Esophagus (tissue), 2 donors: Measurements from ENCODE around the gene DISP2. TPM values are rescaled to one million over a fixed set of nuclear protein-coding genes. Genes with fewer than 3 reads are reported as not detected.

Source experiments
- H3K27ac ChIP-seq, 2 donors: one replicate each; pipeline ENCODE4 v1.5.1; 2013; ENCODE audit warnings: low read depth in 2 of 2, mild to moderate bottlenecking in 2 of 2, inconsistent platforms in 1 of 2, low read length in 1 of 2, moderate library complexity in 1 of 2
- H3K27me3 ChIP-seq, 2 donors: one replicate each; pipeline ENCODE4 v1.6.1; 2013; ENCODE audit warnings: low read length in 2 of 2, control low read depth in 1 of 2, mild to moderate bottlenecking in 1 of 2; ENCODE audit not compliant: insufficient read depth in 2 of 2, control insufficient read depth in 1 of 2
- H3K36me3 ChIP-seq, 2 donors: one replicate each; pipeline ENCODE4 v1.6.1; 2013; ENCODE audit warnings: low read length in 1 of 2; ENCODE audit not compliant: control insufficient read depth in 2 of 2, insufficient read depth in 2 of 2
- H3K4me1 ChIP-seq, 2 donors: one replicate each; pipeline ENCODE4 v1.6.1; 2013; ENCODE audit warnings: low read length in 1 of 2; ENCODE audit not compliant: control insufficient read depth in 2 of 2, insufficient read depth in 2 of 2
- H3K4me3 ChIP-seq, 2 donors: one replicate each; pipeline ENCODE4 v1.5.1; 2013; ENCODE audit warnings: low read length in 2 of 2, mild to moderate bottlenecking in 2 of 2, low read depth in 1 of 2, moderate library complexity in 1 of 2
- H3K9me3 ChIP-seq, 2 donors: one replicate each; pipeline ENCODE4 v1.6.1; 2013; ENCODE audit warnings: mild to moderate bottlenecking in 2 of 2, low read depth in 1 of 2, low read length in 1 of 2, moderate library complexity in 1 of 2; ENCODE audit not compliant: control insufficient read depth in 2 of 2, insufficient read depth in 1 of 2
- WGBS, 2 donors: extraction: QIAGEN DNeasy Blood & Tissue Kit; methylation state at CpG; one replicate each; pipeline ENCODE4 v1.1.7; 2013; 5-methylcytosine and 5-hydroxymethylcytosine counted together
- polyA plus RNA-seq, 2 donors: library from polyadenylated mRNA; stranded (reverse); fragments of 200-250 nt; gene quantifications; one replicate each; pipeline ENCODE4 v1.2.3, GENCODE V29; 2013
- donor health status: healthy with polysubstance abuse.
- donor health status: Bipolar disorder and iron deficiency.

The DISP2 gene, protein sequence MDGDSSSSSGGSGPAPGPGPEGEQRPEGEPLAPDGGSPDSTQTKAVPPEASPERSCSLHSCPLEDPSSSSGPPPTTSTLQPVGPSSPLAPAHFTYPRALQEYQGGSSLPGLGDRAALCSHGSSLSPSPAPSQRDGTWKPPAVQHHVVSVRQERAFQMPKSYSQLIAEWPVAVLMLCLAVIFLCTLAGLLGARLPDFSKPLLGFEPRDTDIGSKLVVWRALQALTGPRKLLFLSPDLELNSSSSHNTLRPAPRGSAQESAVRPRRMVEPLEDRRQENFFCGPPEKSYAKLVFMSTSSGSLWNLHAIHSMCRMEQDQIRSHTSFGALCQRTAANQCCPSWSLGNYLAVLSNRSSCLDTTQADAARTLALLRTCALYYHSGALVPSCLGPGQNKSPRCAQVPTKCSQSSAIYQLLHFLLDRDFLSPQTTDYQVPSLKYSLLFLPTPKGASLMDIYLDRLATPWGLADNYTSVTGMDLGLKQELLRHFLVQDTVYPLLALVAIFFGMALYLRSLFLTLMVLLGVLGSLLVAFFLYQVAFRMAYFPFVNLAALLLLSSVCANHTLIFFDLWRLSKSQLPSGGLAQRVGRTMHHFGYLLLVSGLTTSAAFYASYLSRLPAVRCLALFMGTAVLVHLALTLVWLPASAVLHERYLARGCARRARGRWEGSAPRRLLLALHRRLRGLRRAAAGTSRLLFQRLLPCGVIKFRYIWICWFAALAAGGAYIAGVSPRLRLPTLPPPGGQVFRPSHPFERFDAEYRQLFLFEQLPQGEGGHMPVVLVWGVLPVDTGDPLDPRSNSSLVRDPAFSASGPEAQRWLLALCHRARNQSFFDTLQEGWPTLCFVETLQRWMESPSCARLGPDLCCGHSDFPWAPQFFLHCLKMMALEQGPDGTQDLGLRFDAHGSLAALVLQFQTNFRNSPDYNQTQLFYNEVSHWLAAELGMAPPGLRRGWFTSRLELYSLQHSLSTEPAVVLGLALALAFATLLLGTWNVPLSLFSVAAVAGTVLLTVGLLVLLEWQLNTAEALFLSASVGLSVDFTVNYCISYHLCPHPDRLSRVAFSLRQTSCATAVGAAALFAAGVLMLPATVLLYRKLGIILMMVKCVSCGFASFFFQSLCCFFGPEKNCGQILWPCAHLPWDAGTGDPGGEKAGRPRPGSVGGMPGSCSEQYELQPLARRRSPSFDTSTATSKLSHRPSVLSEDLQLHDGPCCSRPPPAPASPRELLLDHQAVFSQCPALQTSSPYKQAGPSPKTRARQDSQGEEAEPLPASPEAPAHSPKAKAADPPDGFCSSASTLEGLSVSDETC (N-terminal part only)
- polyA plus RNA-seq, result 1 to 10 TPM in 1 of 2 donors, under 1 TPM in 1; 0.33 to 1.3 TPM

DNA sequence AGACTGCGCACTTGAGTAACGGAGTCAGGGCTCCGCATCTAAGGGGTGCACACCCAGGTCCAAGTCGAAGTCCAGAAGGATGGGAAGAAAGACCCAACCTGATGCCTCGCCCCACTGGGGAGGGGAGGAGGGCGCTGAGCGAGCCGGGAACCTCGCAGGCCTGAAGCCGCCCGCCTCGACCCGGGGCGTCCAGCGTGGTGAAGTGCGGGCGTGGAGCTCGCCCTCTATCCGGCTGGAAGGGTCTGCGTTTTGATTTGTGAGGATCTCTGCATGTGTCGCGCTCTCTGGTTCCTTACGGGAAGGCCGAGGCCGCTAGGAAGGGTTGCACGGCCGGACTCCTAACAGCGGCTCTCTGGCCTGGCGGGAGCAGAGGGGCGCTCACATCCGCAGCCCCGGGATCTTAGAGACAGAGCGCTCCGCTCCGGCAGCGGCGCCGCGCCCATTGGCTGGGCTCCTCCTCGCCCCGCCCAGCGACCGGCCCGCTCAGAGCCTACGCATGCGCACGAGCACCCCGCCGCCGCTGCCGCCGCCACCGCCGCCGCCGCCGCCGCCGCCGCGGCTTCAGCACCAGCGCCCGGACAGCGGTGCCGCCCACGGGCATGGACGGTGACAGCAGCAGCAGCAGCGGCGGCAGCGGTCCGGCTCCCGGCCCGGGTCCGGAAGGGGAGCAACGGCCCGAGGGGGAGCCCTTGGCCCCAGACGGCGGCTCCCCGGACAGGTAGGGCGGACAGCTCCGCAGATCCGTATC lies at the start of gene DISP2:
Gene DISP2 (plus strand): TSS at position 497 of the 748 bp plus-strand sequence. CDS start 103 bp downstream, at position 600.
- WGBS, 2 donors, result 4% methylated on average over 57 to 82 of the region's 82 CpGs
- Histone ChIP-seq H3K9me3 (no peaks in the 10 kb centered on the region), H3K27ac (peak within 1 kb of the TSS in 1 of 2 donors; percentile 14), H3K36me3 (no peaks in the 10 kb centered on the region), H3K27me3 (no peaks in the 10 kb centered on the region), H3K4me1 (peaks cover 6 to 10% of the 10 kb centered on the region in 2 donors), H3K4me3 (peak within 1 kb of the TSS; percentile 43 to 48)

DNA sequence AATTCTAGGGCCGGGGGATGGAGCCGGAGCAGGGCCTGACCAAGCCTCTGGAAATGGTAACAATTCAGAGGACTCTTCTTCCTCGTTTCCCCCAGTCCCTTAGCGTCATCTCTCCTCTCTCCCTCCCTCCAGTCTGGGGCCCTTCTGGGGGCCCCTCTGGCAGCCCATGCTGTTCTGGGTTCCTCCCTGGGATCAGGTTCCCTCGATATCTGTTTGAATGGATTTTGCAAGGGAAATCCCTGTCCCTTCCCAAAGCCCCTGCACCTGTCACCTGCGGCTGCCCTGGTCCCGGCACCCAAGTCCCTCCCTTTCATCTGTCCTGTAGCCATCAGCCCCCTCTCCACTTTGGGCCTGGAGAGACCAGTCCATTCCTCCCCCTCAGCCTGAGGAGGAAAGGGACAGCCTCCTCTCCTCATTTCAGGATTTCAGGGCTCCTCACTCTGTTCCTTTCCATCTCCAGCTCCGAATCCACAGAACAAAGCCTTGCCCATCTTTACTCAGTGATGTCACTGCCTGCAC lies 48.6 kb upstream of the DISP2 start:
- Histone ChIP-seq H3K27me3 (no peaks in the 10 kb centered on the region), H3K27ac (no peak overlapping the region), H3K4me3 (no peak overlapping the region), H3K4me1 (peaks cover 0 to 3% of the 10 kb centered on the region in 2 donors), H3K36me3 (no peaks in the 10 kb centered on the region), H3K9me3 (no peaks in the 10 kb centered on the region)
- 82 to 83% methylated on average over 8 of the region's 8 CpGs for WGBS, 2 donors

DNA sequence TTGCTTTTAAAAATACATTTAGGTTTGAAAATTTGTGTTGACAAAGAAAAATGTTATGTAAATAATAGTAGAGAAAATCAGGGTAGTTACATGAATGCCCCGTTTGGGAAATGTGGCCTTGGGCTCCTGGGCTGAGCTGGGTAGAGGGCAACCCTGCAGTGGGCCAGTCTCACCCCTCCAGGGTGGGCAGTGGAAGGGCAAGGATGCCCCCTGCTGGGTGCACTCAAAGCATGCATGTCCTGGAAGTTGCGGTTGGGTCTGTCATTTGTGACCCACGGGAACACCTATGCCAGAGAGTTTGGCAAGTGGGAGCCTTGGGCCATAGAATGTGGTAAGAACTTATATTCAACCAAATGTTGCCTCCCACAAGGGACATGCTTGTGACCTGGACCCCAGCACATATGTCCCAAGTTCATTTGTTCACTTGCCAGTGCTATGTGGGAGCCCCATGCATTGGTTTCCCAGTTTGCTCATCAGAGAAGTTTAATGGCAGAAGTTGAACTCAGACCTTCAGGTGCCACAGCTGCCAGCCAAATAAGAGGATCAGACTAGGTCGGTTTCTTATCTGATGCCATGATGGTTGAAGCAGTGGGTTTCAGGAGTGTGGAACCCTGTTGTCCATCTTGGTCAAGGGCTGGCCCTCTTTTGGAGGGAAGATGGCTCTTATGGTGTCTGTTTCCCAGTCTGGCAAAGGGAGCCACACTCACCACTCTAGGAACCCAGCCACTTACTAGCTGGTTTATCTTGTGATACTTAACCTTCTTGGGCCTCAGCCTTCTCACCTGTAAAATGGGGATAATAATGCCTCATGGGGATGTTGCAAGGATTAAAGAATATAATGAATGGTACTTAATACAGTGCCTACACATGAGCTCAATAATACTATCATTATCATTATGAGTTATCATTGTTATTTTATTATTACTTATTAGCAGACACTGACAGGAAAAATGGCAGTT lies 47.7 kb upstream of the DISP2 start:
- WGBS, 2 donors, result 15 to 30% methylated on average over 4 of the region's 4 CpGs
- Histone ChIP-seq H3K27me3 (no peaks in the 10 kb centered on the region), H3K27ac (no peak overlapping the region)

DNA sequence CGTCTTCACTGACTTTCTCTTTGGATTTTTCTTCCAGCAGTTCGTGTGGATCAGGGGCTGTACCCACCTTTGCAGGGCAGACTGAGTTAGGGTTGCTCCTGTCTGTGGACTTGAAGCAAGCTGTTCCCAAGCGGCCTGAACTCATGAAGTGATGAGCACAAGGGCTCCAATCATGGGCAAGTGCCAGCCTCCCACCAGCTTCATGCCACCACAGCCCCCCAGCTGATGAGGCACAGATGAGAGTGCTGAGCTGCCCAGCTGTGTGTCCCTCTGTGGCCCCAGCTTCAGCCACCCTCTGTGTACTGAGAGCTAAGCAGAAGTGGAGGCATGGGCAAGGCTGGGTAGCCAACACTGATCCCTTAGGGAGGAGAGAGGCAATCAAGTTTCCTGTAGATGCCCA lies 47.0 kb upstream of the DISP2 start:
- H3K4me3 ChIP-seq, result no peak overlapping the region
- no peak overlapping the region for H3K27ac ChIP-seq
- WGBS, 2 donors, result 56 to 66% methylated on average over 3 of the region's 3 CpGs
- peaks cover 0 to 3% of the 10 kb centered on the region in 2 donors for H3K4me1 ChIP-seq
- H3K36me3 ChIP-seq, result no peaks in the 10 kb centered on the region
- H3K9me3 ChIP-seq, result no peaks in the 10 kb centered on the region
- no peaks in the 10 kb centered on the region for H3K27me3 ChIP-seq

More for the DNA sequence above, 47.7 kb upstream of the DISP2 start:
- Histone ChIP-seq H3K36me3 (no peaks in the 10 kb centered on the region), H3K4me3 (no peak overlapping the region), H3K9me3 (no peaks in the 10 kb centered on the region), H3K4me1 (peaks cover 0 to 3% of the 10 kb centered on the region in 2 donors)

DNA sequence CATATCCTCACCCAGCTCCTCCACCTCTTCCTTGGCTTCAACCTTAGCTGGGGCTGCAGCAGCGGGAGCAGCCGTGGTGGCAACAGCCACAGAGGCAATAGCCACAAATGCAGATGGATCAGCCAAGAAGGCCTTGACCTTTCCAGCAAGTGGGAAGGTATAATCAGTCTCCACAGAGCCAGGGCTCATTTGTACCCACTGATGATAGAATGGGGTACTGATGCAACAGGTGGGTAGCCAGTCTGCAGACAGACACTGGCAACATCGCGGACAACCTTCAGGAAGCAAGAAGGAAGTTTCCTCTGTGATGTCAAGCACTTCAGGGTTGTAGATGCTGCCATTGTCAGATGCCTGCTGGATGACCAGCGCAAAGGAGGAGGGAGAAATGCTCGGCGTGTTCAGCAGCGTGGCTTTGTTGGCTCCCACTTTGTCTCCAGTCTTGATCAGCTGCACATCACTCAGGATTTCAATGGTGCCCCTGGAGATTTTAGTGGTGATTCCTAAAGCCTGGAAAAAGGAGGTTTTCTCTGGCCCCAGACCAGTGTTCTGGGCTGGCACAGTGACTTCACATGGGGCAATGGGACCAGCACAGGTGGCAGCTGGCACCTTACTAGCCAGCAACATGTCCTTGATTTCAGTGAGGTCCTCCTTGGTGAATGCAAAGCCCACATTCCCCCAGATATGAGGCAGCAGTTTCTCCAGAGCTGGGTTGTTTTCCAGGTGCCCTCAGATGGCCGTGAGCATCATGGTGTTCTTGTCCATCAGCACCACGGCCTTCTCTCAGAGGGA lies 45.5 kb upstream of the DISP2 start:
- 91 to 92% methylated on average over 9 to 10 of the region's 10 CpGs for WGBS, 2 donors

DNA sequence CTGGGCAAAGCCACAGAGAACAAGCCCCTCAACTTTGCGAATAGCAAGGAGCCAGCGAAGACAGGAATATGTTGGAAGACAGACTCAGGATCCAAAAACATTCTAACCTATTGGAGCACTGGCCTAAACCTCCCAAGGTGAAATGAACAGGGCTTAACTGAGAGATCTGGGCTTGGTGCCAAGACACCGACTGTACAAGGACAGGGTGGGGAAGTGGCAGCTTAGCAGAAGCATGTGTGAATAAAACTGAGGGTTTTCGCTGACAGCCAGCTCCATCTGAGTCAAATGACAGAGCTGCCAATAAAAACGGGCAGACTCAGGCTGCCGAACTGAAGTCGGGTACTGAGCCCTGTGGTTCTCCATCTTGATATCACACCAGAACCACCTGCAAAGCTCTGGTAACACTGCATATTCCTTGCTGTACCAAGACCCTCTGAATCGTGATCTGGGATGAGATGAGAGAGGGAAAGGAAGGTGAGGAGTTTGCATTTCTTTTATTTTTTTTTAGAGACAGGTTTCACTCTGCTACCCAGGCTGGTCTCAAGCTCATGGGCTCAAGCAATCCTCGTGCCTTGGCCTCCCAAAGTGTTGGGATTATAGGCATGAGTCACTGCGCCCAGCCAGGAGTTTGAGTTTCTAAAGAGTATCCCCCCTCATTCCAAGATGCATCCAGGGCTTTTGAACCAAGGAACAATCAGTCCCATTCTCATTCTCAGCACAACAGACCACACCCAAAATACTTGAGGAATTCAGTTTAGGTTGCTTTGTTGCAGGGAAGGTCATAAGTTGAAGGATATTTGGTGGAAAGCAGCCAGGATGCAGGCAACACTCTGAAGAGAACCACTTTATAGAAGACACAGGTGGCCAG lies 44.3 kb upstream of the DISP2 start:
- no peak overlapping the region for H3K4me3 ChIP-seq
- H3K9me3 ChIP-seq, result no peaks in the 10 kb centered on the region
- H3K36me3 ChIP-seq, result no peaks in the 10 kb centered on the region
- H3K27ac ChIP-seq, result no peak overlapping the region
- H3K27me3 ChIP-seq, result no peaks in the 10 kb centered on the region
- H3K4me1 ChIP-seq, result peaks cover 0 to 2% of the 10 kb centered on the region in 2 donors
- WGBS, 2 donors, result 34 to 37% methylated on average over 10 of the region's 10 CpGs

More for the DNA sequence above, 45.5 kb upstream of the DISP2 start:
- H3K36me3 ChIP-seq, result no peaks in the 10 kb centered on the region
- no peak overlapping the region for H3K4me3 ChIP-seq
- peaks cover 0 to 3% of the 10 kb centered on the region in 2 donors for H3K4me1 ChIP-seq
- no peaks in the 10 kb centered on the region for H3K27me3 ChIP-seq
- H3K9me3 ChIP-seq, result no peaks in the 10 kb centered on the region
- no peak overlapping the region for H3K27ac ChIP-seq

DNA sequence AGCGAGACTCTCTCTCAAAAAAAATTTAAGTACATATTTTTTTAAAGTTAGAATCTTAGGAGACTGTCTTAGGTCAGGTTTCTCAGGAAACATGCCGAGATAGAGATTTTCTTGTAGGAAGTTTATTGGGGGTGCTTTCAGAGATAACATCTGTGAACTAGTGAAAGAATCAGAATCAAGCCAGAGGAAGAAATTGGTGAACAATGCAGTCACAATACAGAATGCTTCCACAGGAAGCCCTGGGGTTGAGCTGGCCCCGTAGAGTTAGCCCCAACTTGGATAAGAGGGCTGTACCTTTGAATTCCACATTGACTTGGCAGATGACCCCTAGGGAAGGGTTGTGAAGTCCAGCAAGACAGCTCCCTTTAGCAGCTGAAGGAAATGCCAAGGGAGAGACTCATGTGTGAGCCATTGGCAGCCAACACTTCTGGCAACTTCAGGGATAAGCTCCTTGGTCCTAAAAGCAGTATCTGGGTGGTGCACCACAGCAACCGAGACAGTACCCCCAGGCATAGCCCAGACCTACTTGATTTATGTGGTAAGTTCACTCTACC lies 43.2 kb upstream of the DISP2 start:
- H3K27me3 ChIP-seq, result no peaks in the 10 kb centered on the region
- no peaks in the 10 kb centered on the region for H3K4me1 ChIP-seq
- no peak overlapping the region for H3K4me3 ChIP-seq
- no peak overlapping the region for H3K27ac ChIP-seq
- H3K36me3 ChIP-seq, result no peaks in the 10 kb centered on the region
- H3K9me3 ChIP-seq, result no peaks in the 10 kb centered on the region
- WGBS, 2 donors, result 77 to 88% methylated on average over 4 of the region's 4 CpGs
